ENCODE results near the gene DLEC1. TPM values are rescaled to one million over a fixed set of nuclear protein-coding genes. Genes with fewer than 3 reads are reported as not detected.

Gene DLEC1
- polyA plus RNA-seq (2011; rRNA removed) (0.04 and 0.06 TPM in 2 replicates), polyA minus RNA-seq (2011; rRNA and poly(A)+ RNA removed) (not detected in 2 replicates)

DNA sequence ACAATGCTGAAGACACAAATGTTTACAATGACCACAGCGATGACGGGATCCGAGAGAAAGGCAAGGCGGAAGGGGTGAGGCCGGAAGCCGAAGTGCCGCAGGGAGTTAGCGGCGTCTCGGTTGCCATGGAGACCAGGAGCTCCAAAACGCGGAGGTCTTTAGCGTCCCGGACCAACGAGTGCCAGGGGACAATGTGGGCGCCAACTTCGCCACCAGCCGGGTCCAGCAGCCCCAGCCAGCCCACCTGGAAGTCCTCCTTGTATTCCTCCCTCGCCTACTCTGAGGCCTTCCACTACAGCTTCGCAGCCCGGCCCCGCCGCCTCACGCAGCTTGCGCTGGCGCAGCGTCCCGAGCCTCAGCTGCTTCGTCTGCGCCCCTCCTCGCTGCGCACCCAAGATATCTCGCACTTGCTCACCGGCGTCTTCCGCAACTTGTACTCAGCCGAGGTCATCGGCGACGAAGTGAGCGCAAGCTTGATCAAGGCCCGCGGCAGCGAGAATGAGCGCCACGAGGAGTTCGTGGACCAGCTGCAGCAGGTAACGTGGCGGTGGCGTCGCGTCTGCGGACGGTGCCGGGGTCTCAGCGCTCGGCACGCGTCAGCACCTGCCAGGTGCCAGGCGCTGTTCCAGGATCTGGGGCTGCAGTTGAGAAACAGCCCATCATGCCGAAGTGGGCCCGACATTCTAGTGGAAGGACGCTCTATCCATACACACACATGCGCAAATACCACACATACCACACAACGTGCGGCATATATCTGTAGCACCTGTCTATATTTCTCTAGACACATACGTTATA, at the start of gene DLEC1:
TSS of gene DLEC1 (plus strand) at position 108 of the 798 bp plus-strand sequence. CDS start at position 126, 18 bp downstream.
- Histone ChIP-seq H3K27ac (ENCODE audit: low read depth, low read length) (no peak within 1 kb of the TSS), H3K4me3 (ENCODE audit: low read depth, low read length) (peak within 1 kb of the TSS; percentile 60), H3K27me3 (ENCODE audit: control insufficient read depth, insufficient read depth, low read length) (no peaks in the 10 kb centered on the region), H3K9me3 (ENCODE audit: control insufficient read depth, insufficient read depth, low read length) (no peaks in the 10 kb centered on the region)
- no peak for DNase-seq (ENCODE audit: low read depth, low spot score)
- ChIA-PET CTCF (interaction anchor here (0.5 to 0.9 kb wide), 2 partner anchors 78 to 183 kb away, joined by 3 to 4 read pairs; no protein-coding TSS in a partner anchor), POLR2A (interaction anchor here (1.0 kb wide), 1 partner anchor 457 kb away, joined by 5 read pairs; the partner anchor contains the start of gene EXOG)
- TF ChIP-seq, protein P1, sequence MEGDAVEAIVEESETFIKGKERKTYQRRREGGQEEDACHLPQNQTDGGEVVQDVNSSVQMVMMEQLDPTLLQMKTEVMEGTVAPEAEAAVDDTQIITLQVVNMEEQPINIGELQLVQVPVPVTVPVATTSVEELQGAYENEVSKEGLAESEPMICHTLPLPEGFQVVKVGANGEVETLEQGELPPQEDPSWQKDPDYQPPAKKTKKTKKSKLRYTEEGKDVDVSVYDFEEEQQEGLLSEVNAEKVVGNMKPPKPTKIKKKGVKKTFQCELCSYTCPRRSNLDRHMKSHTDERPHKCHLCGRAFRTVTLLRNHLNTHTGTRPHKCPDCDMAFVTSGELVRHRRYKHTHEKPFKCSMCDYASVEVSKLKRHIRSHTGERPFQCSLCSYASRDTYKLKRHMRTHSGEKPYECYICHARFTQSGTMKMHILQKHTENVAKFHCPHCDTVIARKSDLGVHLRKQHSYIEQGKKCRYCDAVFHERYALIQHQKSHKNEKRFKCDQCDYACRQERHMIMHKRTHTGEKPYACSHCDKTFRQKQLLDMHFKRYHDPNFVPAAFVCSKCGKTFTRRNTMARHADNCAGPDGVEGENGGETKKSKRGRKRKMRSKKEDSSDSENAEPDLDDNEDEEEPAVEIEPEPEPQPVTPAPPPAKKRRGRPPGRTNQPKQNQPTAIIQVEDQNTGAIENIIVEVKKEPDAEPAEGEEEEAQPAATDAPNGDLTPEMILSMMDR (IDR thresholded peaks at IDR 0.05; ENCODE audit: low read depth, low read length): no peak

DNA sequence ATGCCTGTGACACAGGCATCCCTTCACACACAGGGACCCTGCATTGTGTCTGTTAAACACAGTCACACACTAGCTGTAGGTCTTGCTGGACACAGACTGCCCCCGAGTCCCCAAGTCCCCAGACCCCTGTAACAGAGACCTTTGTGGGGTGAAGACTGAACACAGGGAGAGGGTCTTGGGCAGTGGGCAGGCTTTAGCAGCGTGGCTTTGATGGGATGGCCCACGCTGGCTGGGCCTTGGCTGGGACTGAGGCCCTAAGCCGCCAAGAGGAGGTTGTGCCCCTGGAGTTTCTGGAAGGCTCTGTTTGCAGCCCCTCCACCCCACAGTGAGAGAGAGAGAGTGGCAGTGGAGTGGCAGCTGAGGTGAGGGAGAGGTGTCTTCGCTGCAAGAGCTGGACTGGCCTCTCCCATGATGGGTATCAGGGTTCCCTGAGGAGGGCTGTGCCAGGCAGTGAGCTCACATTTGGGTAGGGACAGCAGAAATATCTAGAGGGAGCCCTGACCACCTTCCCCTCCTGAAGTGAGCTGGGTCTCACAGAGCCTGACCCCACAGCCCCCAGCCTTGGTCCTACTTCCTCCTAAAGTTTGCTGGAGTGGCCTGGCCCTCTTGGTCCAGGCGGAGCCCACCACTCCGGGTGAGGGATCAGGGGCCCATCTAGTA, 49.1 kb upstream of the DLEC1 start:
- Histone ChIP-seq H3K27ac (ENCODE audit: low read depth, low read length) (peak overlapping the region; percentile 21), H3K9me3 (ENCODE audit: control insufficient read depth, insufficient read depth, low read length) (no peaks in the 10 kb centered on the region; the same call in 1 of the 2 replicates), H3K4me3 (ENCODE audit: low read depth, low read length) (no peak overlapping the region), H3K27me3 (ENCODE audit: control insufficient read depth, insufficient read depth, low read length) (peaks cover 4% of the 10 kb centered on the region)
- POLR2A ChIA-PET: no interaction called here
- DNase-seq (ENCODE audit: low read depth, low spot score): no peak
- CTCF ChIA-PET: interaction anchor here (1.0 kb wide), 1 partner anchor 14 kb away, joined by 4 read pairs; no protein-coding TSS in a partner anchor
- TF ChIP-seq, protein P1 (IDR thresholded peaks at IDR 0.05; ENCODE audit: low read depth, low read length): no peak

DNA sequence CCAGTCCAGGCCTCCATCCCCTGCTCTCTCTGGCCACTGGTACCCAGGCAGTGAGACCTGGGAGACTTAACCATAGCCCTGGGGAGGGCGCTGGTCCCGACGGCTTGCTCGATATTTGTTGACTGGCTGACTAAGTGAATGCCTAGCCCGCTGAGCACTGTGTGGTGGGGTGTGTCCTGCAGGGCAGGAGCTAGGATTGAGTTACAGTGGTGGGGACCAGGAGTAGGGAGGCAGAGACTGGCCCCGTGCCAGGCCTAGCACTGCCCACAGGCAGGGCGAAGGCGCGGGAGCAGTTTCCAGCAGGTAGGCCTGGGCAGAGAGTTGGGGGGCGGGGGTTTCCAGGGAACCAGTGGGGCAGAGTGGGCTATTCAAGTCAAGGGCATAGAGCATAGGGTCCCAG, 48.5 kb upstream of the DLEC1 start, which contains the start of gene VILL:
TSS of gene VILL (plus strand) at position 260 of the 400 bp plus-strand sequence. CDS start 2,887 bp downstream, outside the sequence.
- DNase-seq (ENCODE audit: low read depth, low spot score): no peak
- Histone ChIP-seq H3K27me3 (ENCODE audit: control insufficient read depth, insufficient read depth, low read length) (peaks cover 4% of the 10 kb centered on the region), H3K27ac (ENCODE audit: low read depth, low read length) (peak within 1 kb of the TSS; percentile 21), H3K9me3 (ENCODE audit: control insufficient read depth, insufficient read depth, low read length) (no peaks in the 10 kb centered on the region; the same call in 1 of the 2 replicates), H3K4me3 (ENCODE audit: low read depth, low read length) (no peak within 1 kb of the TSS)
- ChIA-PET POLR2A (no interaction called here), CTCF (no interaction called here)
- TF ChIP-seq, protein P1 (IDR thresholded peaks at IDR 0.05; ENCODE audit: low read depth, low read length): no peak

DNA sequence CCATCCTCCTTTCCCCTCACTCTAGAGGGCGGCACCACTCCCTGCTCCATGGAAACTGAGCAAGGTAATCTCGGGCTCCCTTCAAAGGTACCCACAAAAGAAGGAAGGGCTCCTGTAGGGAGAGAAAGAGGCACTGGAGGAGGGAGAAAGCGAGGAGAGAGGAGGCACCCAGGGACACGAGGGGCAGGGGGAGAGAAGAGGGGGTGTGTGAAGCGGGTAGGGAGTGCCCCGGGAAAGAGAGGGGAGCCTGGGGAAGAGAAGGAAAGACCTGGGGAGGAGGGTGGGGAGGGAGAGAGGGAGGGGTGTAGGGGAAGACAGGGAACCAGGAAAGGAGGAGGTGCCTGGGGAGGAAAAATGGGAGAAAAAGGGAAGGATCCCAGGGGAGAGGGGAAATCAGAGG, 47.9 kb upstream of the DLEC1 start:
- no peak overlapping the region for H3K4me3 ChIP-seq (ENCODE audit: low read depth, low read length)
- TF ChIP-seq, protein P1 (IDR thresholded peaks at IDR 0.05; ENCODE audit: low read depth, low read length): no peak
- no peak for DNase-seq (ENCODE audit: low read depth, low spot score)
- no peak overlapping the region for H3K27ac ChIP-seq (ENCODE audit: low read depth, low read length)
- peaks cover 4% of the 10 kb centered on the region for H3K27me3 ChIP-seq (ENCODE audit: control insufficient read depth, insufficient read depth, low read length)
- ChIA-PET CTCF (no interaction called here), POLR2A (no interaction called here)
- no peaks in the 10 kb centered on the region; the same call in 1 of the 2 replicates for H3K9me3 ChIP-seq (ENCODE audit: control insufficient read depth, insufficient read depth, low read length)
